Measurements from ENCODE around the gene CTXND2.
"Not testable (repeated sequence)": the region's sequence is repeated elsewhere in the genome, so short reads cannot be mapped to it uniquely, and the experiment has no call there.

Gene CTXND2

GRCh38 chr1:150876119-150876454 is 10.8 kb upstream of the CTXND2 start:
- H3K4me1 ChIP-seq (ENCODE audit: control insufficient read depth in 1 of 2, insufficient read depth in 2 of 2, low read length in 2 of 2): no peaks in the 10 kb centered on the region
- peak overlapping the region; percentile 76 for H2AFZ ChIP-seq (ENCODE audit: insufficient read depth, low read length, poor library complexity)
- H4K12ac ChIP-seq (ENCODE audit: low read depth, low read length): peak overlapping the region; percentile 96
- peak overlapping the region; percentile 95 for H3K14ac ChIP-seq (ENCODE audit: low read length)
- H3K9ac ChIP-seq (ENCODE audit: low read length): peak overlapping the region; percentile 67
- H3K79me1 ChIP-seq (ENCODE audit: low read length): peaks cover 9% of the 10 kb centered on the region
- peak overlapping the region; percentile 88 for H3K27ac ChIP-seq (ENCODE audit: low read depth, low read length)
- H3K4me2 ChIP-seq (ENCODE audit: low read length): peak overlapping the region; percentile 92
- DNase-seq: peak; percentile 63 to 79
- no CpG with 5 or more reads among the region's 23 CpGs for WGBS (ENCODE audit: extremely low coverage, insufficient coverage, insufficient read length)
- H3K4ac ChIP-seq (ENCODE audit: low read depth, low read length): peak overlapping the region; percentile 88
- no peaks in the 10 kb centered on the region for H3K9me3 ChIP-seq (ENCODE audit: insufficient read depth, low read depth, low read length)
- peak overlapping the region; percentile 94 for H4K91ac ChIP-seq (ENCODE audit: low read depth, low read length)
- no peak overlapping the region for H2AK5ac ChIP-seq (ENCODE audit: low read length)
- H3K79me2 ChIP-seq (ENCODE audit: control insufficient read depth, insufficient read depth, low read length, poor library complexity): peaks cover 6% of the 10 kb centered on the region
- peak overlapping the region; percentile 95 for H2BK120ac ChIP-seq (ENCODE audit: insufficient read depth, low read length, poor library complexity)
- H3K27me3 ChIP-seq (ENCODE audit: insufficient read depth, low read length): no peaks in the 10 kb centered on the region
- peak overlapping the region; percentile 93 for H4K8ac ChIP-seq (ENCODE audit: low read depth, low read length)
- H3K4me3 ChIP-seq (ENCODE audit: low read depth, low read length): peak overlapping the region; percentile 88
- H3K18ac ChIP-seq (ENCODE audit: low read length): peak overlapping the region; percentile 98
- peak overlapping the region; percentile 94 for H2BK5ac ChIP-seq (ENCODE audit: low read depth, low read length, poor library complexity)
- no peak overlapping the region for H2BK12ac ChIP-seq (ENCODE audit: low read length)
- peaks cover 2 to 4% of the 10 kb centered on the region in 2 experiments for H3K36me3 ChIP-seq (ENCODE audit: control insufficient read depth in 1 of 2, insufficient read depth in 2 of 2, low read length in 2 of 2)
- no peak overlapping the region for H3K23ac ChIP-seq (ENCODE audit: low read length)

- DNase-seq; H3K27me3 ChIP-seq (ENCODE audit: insufficient read depth, low read length); H3K79me1 ChIP-seq (ENCODE audit: low read length); H2AFZ ChIP-seq (ENCODE audit: insufficient read depth, low read length, poor library complexity); H4K8ac ChIP-seq (ENCODE audit: low read depth, low read length); H2BK5ac ChIP-seq (ENCODE audit: low read depth, low read length, poor library complexity); H3K4ac ChIP-seq (ENCODE audit: low read depth, low read length); H4K91ac ChIP-seq (ENCODE audit: low read depth, low read length); H2AK5ac ChIP-seq (ENCODE audit: low read length); H3K18ac ChIP-seq (ENCODE audit: low read length); H3K79me2 ChIP-seq (ENCODE audit: control insufficient read depth, insufficient read depth, low read length, poor library complexity); H3K36me3 ChIP-seq (ENCODE audit: control insufficient read depth in 1 of 2, insufficient read depth in 2 of 2, low read length in 2 of 2); H3K4me3 ChIP-seq (ENCODE audit: low read depth, low read length); H4K12ac ChIP-seq (ENCODE audit: low read depth, low read length); H3K14ac ChIP-seq (ENCODE audit: low read length); H2BK120ac ChIP-seq (ENCODE audit: insufficient read depth, low read length, poor library complexity); H3K9ac ChIP-seq (ENCODE audit: low read length); H3K27ac ChIP-seq (ENCODE audit: low read depth, low read length); H2BK12ac ChIP-seq (ENCODE audit: low read length); H3K4me2 ChIP-seq (ENCODE audit: low read length); H3K4me1 ChIP-seq (ENCODE audit: control insufficient read depth in 1 of 2, insufficient read depth in 2 of 2, low read length in 2 of 2); H3K23ac ChIP-seq (ENCODE audit: low read length); H3K9me3 ChIP-seq (ENCODE audit: insufficient read depth, low read depth, low read length): not testable (repeated sequence)
- no CpG with 5 or more reads among the region's 2 CpGs for WGBS (ENCODE audit: extremely low coverage, insufficient coverage, insufficient read length)
Measured at GRCh38 chr1:150878931-150879330, 8.0 kb upstream of the CTXND2 start.

- Histone ChIP-seq H3K79me2 (ENCODE audit: control insufficient read depth, insufficient read depth, low read length, poor library complexity) (no peaks in the 10 kb centered on the region), H3K18ac (ENCODE audit: low read length) (no peak overlapping the region), H4K91ac (ENCODE audit: low read depth, low read length) (no peak overlapping the region), H3K27me3 (ENCODE audit: insufficient read depth, low read length) (no peaks in the 10 kb centered on the region), H3K4ac (ENCODE audit: low read depth, low read length) (no peak overlapping the region), H2AFZ (ENCODE audit: insufficient read depth, low read length, poor library complexity) (no peak overlapping the region), H4K8ac (ENCODE audit: low read depth, low read length) (no peak overlapping the region), H3K4me1 (ENCODE audit: control insufficient read depth in 1 of 2, insufficient read depth in 2 of 2, low read length in 2 of 2) (no peaks in the 10 kb centered on the region), H2BK120ac (ENCODE audit: insufficient read depth, low read length, poor library complexity) (no peak overlapping the region), H3K23ac (ENCODE audit: low read length) (no peak overlapping the region), H3K4me3 (ENCODE audit: low read depth, low read length) (no peak overlapping the region), H3K36me3 (ENCODE audit: control insufficient read depth in 1 of 2, insufficient read depth in 2 of 2, low read length in 2 of 2) (no peaks in the 10 kb centered on the region), H4K12ac (ENCODE audit: low read depth, low read length) (no peak overlapping the region), H3K9me3 (ENCODE audit: insufficient read depth, low read depth, low read length) (no peaks in the 10 kb centered on the region), H3K79me1 (ENCODE audit: low read length) (peaks cover 3% of the 10 kb centered on the region), H2BK12ac (ENCODE audit: low read length) (no peak overlapping the region), H3K4me2 (ENCODE audit: low read length) (no peak overlapping the region), H2BK5ac (ENCODE audit: low read depth, low read length, poor library complexity) (no peak overlapping the region), H3K14ac (ENCODE audit: low read length) (no peak overlapping the region), H3K9ac (ENCODE audit: low read length) (no peak overlapping the region), H2AK5ac (ENCODE audit: low read length) (no peak overlapping the region), H3K27ac (ENCODE audit: low read depth, low read length) (no peak overlapping the region)
- peak; percentile 61 to 96 for DNase-seq
- no CpG with 5 or more reads among the region's 2 CpGs for WGBS (ENCODE audit: extremely low coverage, insufficient coverage, insufficient read length)
Measured at GRCh38 chr1:150881331-150882070, 5.4 kb upstream of the CTXND2 start.

GRCh38 chr1:150883121-150883520 is 3.8 kb upstream of the CTXND2 start:
- H3K4me1 ChIP-seq (ENCODE audit: control insufficient read depth in 1 of 2, insufficient read depth in 2 of 2, low read length in 2 of 2); H3K79me2 ChIP-seq (ENCODE audit: control insufficient read depth, insufficient read depth, low read length, poor library complexity); DNase-seq; H3K9ac ChIP-seq (ENCODE audit: low read length); H3K23ac ChIP-seq (ENCODE audit: low read length); H4K91ac ChIP-seq (ENCODE audit: low read depth, low read length); H3K4ac ChIP-seq (ENCODE audit: low read depth, low read length); H3K36me3 ChIP-seq (ENCODE audit: control insufficient read depth in 1 of 2, insufficient read depth in 2 of 2, low read length in 2 of 2); H2AFZ ChIP-seq (ENCODE audit: insufficient read depth, low read length, poor library complexity); H3K18ac ChIP-seq (ENCODE audit: low read length); H2BK12ac ChIP-seq (ENCODE audit: low read length); H2AK5ac ChIP-seq (ENCODE audit: low read length); H2BK5ac ChIP-seq (ENCODE audit: low read depth, low read length, poor library complexity); H2BK120ac ChIP-seq (ENCODE audit: insufficient read depth, low read length, poor library complexity); H3K27ac ChIP-seq (ENCODE audit: low read depth, low read length); H4K12ac ChIP-seq (ENCODE audit: low read depth, low read length); H4K8ac ChIP-seq (ENCODE audit: low read depth, low read length); H3K9me3 ChIP-seq (ENCODE audit: insufficient read depth, low read depth, low read length); H3K27me3 ChIP-seq (ENCODE audit: insufficient read depth, low read length); H3K14ac ChIP-seq (ENCODE audit: low read length); H3K79me1 ChIP-seq (ENCODE audit: low read length); H3K4me2 ChIP-seq (ENCODE audit: low read length); H3K4me3 ChIP-seq (ENCODE audit: low read depth, low read length): not testable (repeated sequence)
- WGBS (ENCODE audit: extremely low coverage, insufficient coverage, insufficient read length): no CpG with 5 or more reads among the region's 5 CpGs
